Mucosa of rectum (tissue), 2 donors: ENCODE data around the gene LNPEP.
"Not testable (repeated sequence)": the region's sequence is repeated elsewhere in the genome, so short reads cannot be mapped to it uniquely, and the experiment has no call there.

Source experiments
- H3K27ac ChIP-seq, 2 donors: one replicate each; pipeline ENCODE4 v1.7.0; 2013; ENCODE audit warnings: inconsistent platforms in 2 of 2, low read depth in 2 of 2, low read length in 2 of 2
- H3K27me3 ChIP-seq, 2 donors: one replicate each; pipeline ENCODE4 v1.7.0; 2013; ENCODE audit warnings: low read length in 2 of 2; ENCODE audit not compliant: control insufficient read depth in 2 of 2, insufficient read depth in 2 of 2
- H3K36me3 ChIP-seq, 2 donors: one replicate each; pipeline ENCODE4 v1.7.0; 2013; ENCODE audit warnings: low read length in 2 of 2; ENCODE audit not compliant: control insufficient read depth in 2 of 2, insufficient read depth in 2 of 2
- H3K4me1 ChIP-seq, 2 donors: one replicate each; pipeline ENCODE4 v1.7.0; 2013; ENCODE audit warnings: low read length in 2 of 2, mild to moderate bottlenecking in 1 of 2; ENCODE audit not compliant: control insufficient read depth in 2 of 2, insufficient read depth in 2 of 2
- H3K4me3 ChIP-seq, 2 donors: one replicate each; pipeline ENCODE4 v1.7.0; 2013; ENCODE audit warnings: low read length in 2 of 2
- H3K9ac ChIP-seq, 2 donors: one replicate each; pipeline ENCODE4 v1.7.0; 2013; ENCODE audit warnings: low read length in 2 of 2, low read depth in 1 of 2, mild to moderate bottlenecking in 1 of 2
- H3K9me3 ChIP-seq, 2 donors: one replicate each; pipeline ENCODE4 v1.7.0; 2013; ENCODE audit warnings: low read length in 2 of 2; ENCODE audit not compliant: control insufficient read depth in 2 of 2
- donor health status: healthy.
- donor health status: Normal muscosa, but diverticular disease.

Gene LNPEP

GRCh38 chr5:96928931-96929708 lies 6.8 kb upstream of the LNPEP start:
- Histone ChIP-seq H3K27me3 (no peaks in the 10 kb centered on the region), H3K9me3 (no peaks in the 10 kb centered on the region), H3K9ac (no peak overlapping the region), H3K36me3 (no peaks in the 10 kb centered on the region), H3K27ac (no peak overlapping the region), H3K4me1 (peaks cover 9% of the 10 kb centered on the region in 2 donors), H3K4me3 (no peak overlapping the region)

- Histone ChIP-seq H3K9me3 (no peaks in the 10 kb centered on the region), H3K4me3 (no peak overlapping the region), H3K27ac (no peak overlapping the region), H3K36me3 (no peaks in the 10 kb centered on the region), H3K4me1 (peaks cover 12% of the 10 kb centered on the region in 2 donors), H3K9ac (no peak overlapping the region), H3K27me3 (no peaks in the 10 kb centered on the region)
Observed at GRCh38 chr5:96930058-96930457, 5.8 kb upstream of the LNPEP start.

GRCh38 chr5:96930589-96930988 lies 5.3 kb upstream of the LNPEP start:
- no peak overlapping the region for H3K9ac ChIP-seq
- H3K9me3 ChIP-seq: no peaks in the 10 kb centered on the region
- H3K4me1 ChIP-seq: peaks cover 12% of the 10 kb centered on the region in 2 donors
- no peak overlapping the region for H3K27ac ChIP-seq
- no peaks in the 10 kb centered on the region for H3K27me3 ChIP-seq
- H3K4me3 ChIP-seq: no peak overlapping the region
- H3K36me3 ChIP-seq: no peaks in the 10 kb centered on the region

GRCh38 chr5:96931037-96931436 lies 4.8 kb upstream of the LNPEP start:
- not testable (repeated sequence) for H3K27ac ChIP-seq, H3K36me3 ChIP-seq, H3K4me3 ChIP-seq, H3K9ac ChIP-seq, H3K27me3 ChIP-seq, H3K9me3 ChIP-seq
- H3K4me1 ChIP-seq: peaks cover 12% of the 10 kb centered on the region in 2 donors

GRCh38 chr5:96931605-96932004 lies 4.3 kb upstream of the LNPEP start:
- H3K27ac ChIP-seq: no peak overlapping the region
- no peaks in the 10 kb centered on the region for H3K9me3 ChIP-seq
- H3K36me3 ChIP-seq: no peaks in the 10 kb centered on the region
- H3K4me3 ChIP-seq: no peak overlapping the region
- peaks cover 12% of the 10 kb centered on the region in 2 donors for H3K4me1 ChIP-seq
- H3K9ac ChIP-seq: no peak overlapping the region
- no peaks in the 10 kb centered on the region for H3K27me3 ChIP-seq

GRCh38 chr5:96932026-96932425 lies 3.9 kb upstream of the LNPEP start:
- Histone ChIP-seq H3K27me3 (no peaks in the 10 kb centered on the region), H3K4me1 (peaks cover 12 to 16% of the 10 kb centered on the region in 2 donors), H3K4me3 (no peak overlapping the region), H3K9me3 (no peaks in the 10 kb centered on the region), H3K9ac (no peak overlapping the region), H3K27ac (no peak overlapping the region), H3K36me3 (no peaks in the 10 kb centered on the region)

- H3K9me3 ChIP-seq: no peaks in the 10 kb centered on the region
- H3K36me3 ChIP-seq: no peaks in the 10 kb centered on the region
- H3K4me1 ChIP-seq: peaks cover 16 to 28% of the 10 kb centered on the region in 2 donors
- peak overlapping the region; percentile 98 for H3K27ac ChIP-seq
- H3K27me3 ChIP-seq: no peaks in the 10 kb centered on the region
- peak overlapping the region; percentile 91 to 92 for H3K4me3 ChIP-seq
- H3K9ac ChIP-seq: peak overlapping the region; percentile 87 to 88
Observed at GRCh38 chr5:96933764-96934707, 1.8 kb upstream of the LNPEP start.

- Histone ChIP-seq H3K9ac (peak overlapping the region; percentile 87 to 88), H3K27me3 (no peaks in the 10 kb centered on the region), H3K9me3 (no peaks in the 10 kb centered on the region), H3K4me1 (peaks cover 16 to 28% of the 10 kb centered on the region in 2 donors), H3K36me3 (no peaks in the 10 kb centered on the region), H3K4me3 (peak overlapping the region; percentile 91 to 92), H3K27ac (peak overlapping the region; percentile 98)
Observed at GRCh38 chr5:96934708-96935558, 947 bp upstream of the LNPEP start.

- peak overlapping the region; percentile 71 to 88 for H3K9ac ChIP-seq
- H3K27me3 ChIP-seq: no peaks in the 10 kb centered on the region
- H3K36me3 ChIP-seq: no peaks in the 10 kb centered on the region
- peak overlapping the region; percentile 91 to 92 for H3K4me3 ChIP-seq
- no peaks in the 10 kb centered on the region for H3K9me3 ChIP-seq
- peak overlapping the region; percentile 98 for H3K27ac ChIP-seq
- peaks cover 16 to 28% of the 10 kb centered on the region in 2 donors for H3K4me1 ChIP-seq
Observed at GRCh38 chr5:96936431-96937320, 796 bp downstream of the LNPEP start.
